GM19455 (cell line): ENCODE results near the gene DLG4.
"Not testable (repeated sequence)": the region's sequence is repeated elsewhere in the genome, so short reads cannot be mapped to it uniquely, and the experiment has no call there.

Experiments used
- ATAC-seq: cut with Tn5 transposase; IDR thresholded peaks from one replicate; pipeline ENCODE4 v1.9.1; 2021; ENCODE audit not compliant: unreplicated experiment

Gene DLG4

GRCh38 chr17:7168841-7169564 is 50.6 kb downstream of the DLG4 start:
- not testable (repeated sequence) for ATAC-seq

- no peak for ATAC-seq
These were observed 51.8 kb downstream of the DLG4 start for GRCh38 chr17:7167832-7168231.

GRCh38 chr17:7166873-7167272 is 52.8 kb downstream of the DLG4 start:
- ATAC-seq, result no peak

- ATAC-seq, result not testable (repeated sequence)
These were observed 60.1 kb downstream of the DLG4 start for GRCh38 chr17:7159571-7159970.

- ATAC-seq, result not testable (repeated sequence)
These were observed 61.2 kb downstream of the DLG4 start for GRCh38 chr17:7158424-7158823.

- ATAC-seq, result no peak
These were observed 63.2 kb downstream of the DLG4 start for GRCh38 chr17:7156342-7156940.

GRCh38 chr17:7147772-7148171 is 71.9 kb downstream of the DLG4 start:
- no peak for ATAC-seq

GRCh38 chr17:7146115-7146514 is 73.5 kb downstream of the DLG4 start:
- ATAC-seq, result no peak

GRCh38 chr17:7144213-7144612 is 75.4 kb downstream of the DLG4 start:
- ATAC-seq, result no peak

GRCh38 chr17:7141824-7142223 is 77.8 kb downstream of the DLG4 start:
- no peak for ATAC-seq

GRCh38 chr17:7139400-7139799 is 80.2 kb downstream of the DLG4 start:
- no peak for ATAC-seq

GRCh38 chr17:7138800-7139381 is 80.7 kb downstream of the DLG4 start:
- no peak for ATAC-seq

GRCh38 chr17:7137171-7137943 is 82.3 kb downstream of the DLG4 start:
- ATAC-seq, result no peak
